Activated CD4-positive, alpha-beta T cell treated with anti-CD3 and anti-CD28 coated beads for 24 hours (primary cell): ENCODE measurements around the gene SLC6A8.
"Not testable (repeated sequence)": the region's sequence is repeated elsewhere in the genome, so short reads cannot be mapped to it uniquely, and the experiment has no call there.

Source experiments
- DNase-seq, 2 donors: peaks; one replicate each; pipeline ENCODE4 v3.0.0-alpha.2; 2020; ENCODE audit warnings: low read depth in 2 of 2

Gene SLC6A8

GRCh38 chrX:153731117-153731844 lies 43.6 kb downstream of the SLC6A8 start:
- no peak for DNase-seq

- no peak for DNase-seq
Measured at GRCh38 chrX:153731845-153732215, 44.1 kb downstream of the SLC6A8 start.

GRCh38 chrX:153732401-153732800 lies 44.7 kb downstream of the SLC6A8 start:
- DNase-seq, result no peak

GRCh38 chrX:153733651-153734240 lies 46.0 kb downstream of the SLC6A8 start:
- no peak for DNase-seq

GRCh38 chrX:153734871-153735270 lies 47.1 kb downstream of the SLC6A8 start:
- DNase-seq, result no peak

GRCh38 chrX:153735274-153735673 lies 47.5 kb downstream of the SLC6A8 start:
- DNase-seq, result no peak

- no peak for DNase-seq
Measured at GRCh38 chrX:153736071-153736820, 48.5 kb downstream of the SLC6A8 start.

GRCh38 chrX:153736871-153737441 lies 49.2 kb downstream of the SLC6A8 start:
- no peak for DNase-seq

GRCh38 chrX:153738056-153738605 lies 50.4 kb downstream of the SLC6A8 start:
- DNase-seq, result no peak

- no peak for DNase-seq
Measured at GRCh38 chrX:153739754-153740486, 52.2 kb downstream of the SLC6A8 start.

GRCh38 chrX:153740631-153741222 lies 53.0 kb downstream of the SLC6A8 start:
- DNase-seq, result no peak

GRCh38 chrX:153741446-153741845 lies 53.7 kb downstream of the SLC6A8 start:
- DNase-seq, result no peak

- DNase-seq, result not testable (repeated sequence)
Measured at GRCh38 chrX:153742111-153742510, 54.4 kb downstream of the SLC6A8 start.

- DNase-seq, result not testable (repeated sequence)
Measured at GRCh38 chrX:153742796-153743467, 55.2 kb downstream of the SLC6A8 start.

- DNase-seq, result not testable (repeated sequence)
Measured at GRCh38 chrX:153743468-153744209, 55.9 kb downstream of the SLC6A8 start.

- no peak for DNase-seq
Measured at GRCh38 chrX:153744210-153745066, 56.7 kb downstream of the SLC6A8 start.

- not testable (repeated sequence) for DNase-seq
Measured at GRCh38 chrX:153745067-153745433, 57.3 kb downstream of the SLC6A8 start.
